Measurements from ENCODE around the gene BLOC1S1. TPM values are rescaled to one million over a fixed set of nuclear protein-coding genes. Genes with fewer than 3 reads are reported as not detected.

Gene BLOC1S1
- total RNA-seq, 1 experiment from 2014 or later: 76.0 TPM

DNA sequence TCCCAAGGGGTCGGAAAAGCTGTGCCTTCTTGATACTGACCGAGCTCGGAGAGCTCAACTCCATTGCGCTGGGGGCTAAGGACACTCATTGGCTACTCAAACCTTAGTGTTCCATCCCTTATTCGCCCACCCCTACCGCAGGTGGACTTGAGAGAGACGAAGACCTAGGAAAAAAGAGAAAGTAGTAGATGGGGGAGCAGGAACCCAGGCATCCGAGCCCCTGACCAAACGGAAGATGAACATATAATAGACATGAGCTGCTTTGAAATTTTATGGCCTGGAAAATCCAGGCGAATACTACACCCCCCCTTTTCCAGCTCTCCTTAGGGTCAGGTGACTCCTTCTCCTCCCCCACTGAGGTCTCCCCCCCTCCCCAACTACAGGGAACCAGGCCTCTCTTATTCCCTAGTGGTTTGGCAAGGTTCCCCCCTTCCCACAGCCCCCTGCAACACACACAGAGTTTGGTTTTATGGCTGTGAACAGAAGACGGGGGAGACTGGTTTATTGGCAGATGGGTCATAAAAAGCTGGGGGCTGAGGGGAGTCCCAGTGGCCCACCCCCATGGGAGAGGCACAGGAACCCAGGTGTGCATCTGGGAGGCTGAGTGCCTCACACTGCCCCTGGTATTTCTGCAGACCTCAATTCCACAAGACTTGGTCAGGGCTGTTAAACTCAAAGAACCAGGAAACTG is 28.6 kb downstream of the BLOC1S1 start:
- Histone ChIP-seq H3K27ac (ENCODE audit: low read depth, low read length, poor library complexity, severe bottlenecking) (peak overlapping the region; percentile 80), H3K4me1 (ENCODE audit: insufficient read depth, low read length, poor library complexity, severe bottlenecking) (peaks cover 9% of the 10 kb centered on the region), H3K4me3 (ENCODE audit: low read depth, low read length, poor library complexity, severe bottlenecking) (peak overlapping the region; percentile 70), H3K27me3 (replicated peaks; ENCODE audit: insufficient read depth, low read depth, low read length, poor library complexity) (no peaks in the 10 kb centered on the region), H3K36me3 (ENCODE audit: insufficient read depth, low read length, poor library complexity, severe bottlenecking) (peaks cover 22% of the 10 kb centered on the region), H3K9me3 (ENCODE audit: low read depth, low read length, poor library complexity, severe bottlenecking) (no peaks in the 10 kb centered on the region)
- DNase-seq (ENCODE audit: low spot score): no peak
- intact Hi-C loops (cut with micrococcal nuclease; ENCODE audit: unreplicated experiment): no loop called here
- CTCF ChIA-PET: no interaction called here
- POLR2A ChIA-PET (ENCODE audit: low non-redundant PET): interaction anchor here (0.6 kb wide), 1 partner anchor 45 kb away, joined by 3 read pairs; no protein-coding TSS in a partner anchor
- BruUV-seq (replicated peaks): no TSS peak
- TF ChIP-seq EZH2 (IDR thresholded peaks at IDR 0.05; ENCODE audit: borderline replicate concordance, low read depth, low read length, poor library complexity, severe bottlenecking): no peak
- TF ChIP-seq, protein P1, sequence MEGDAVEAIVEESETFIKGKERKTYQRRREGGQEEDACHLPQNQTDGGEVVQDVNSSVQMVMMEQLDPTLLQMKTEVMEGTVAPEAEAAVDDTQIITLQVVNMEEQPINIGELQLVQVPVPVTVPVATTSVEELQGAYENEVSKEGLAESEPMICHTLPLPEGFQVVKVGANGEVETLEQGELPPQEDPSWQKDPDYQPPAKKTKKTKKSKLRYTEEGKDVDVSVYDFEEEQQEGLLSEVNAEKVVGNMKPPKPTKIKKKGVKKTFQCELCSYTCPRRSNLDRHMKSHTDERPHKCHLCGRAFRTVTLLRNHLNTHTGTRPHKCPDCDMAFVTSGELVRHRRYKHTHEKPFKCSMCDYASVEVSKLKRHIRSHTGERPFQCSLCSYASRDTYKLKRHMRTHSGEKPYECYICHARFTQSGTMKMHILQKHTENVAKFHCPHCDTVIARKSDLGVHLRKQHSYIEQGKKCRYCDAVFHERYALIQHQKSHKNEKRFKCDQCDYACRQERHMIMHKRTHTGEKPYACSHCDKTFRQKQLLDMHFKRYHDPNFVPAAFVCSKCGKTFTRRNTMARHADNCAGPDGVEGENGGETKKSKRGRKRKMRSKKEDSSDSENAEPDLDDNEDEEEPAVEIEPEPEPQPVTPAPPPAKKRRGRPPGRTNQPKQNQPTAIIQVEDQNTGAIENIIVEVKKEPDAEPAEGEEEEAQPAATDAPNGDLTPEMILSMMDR (conservative IDR thresholded peaks at IDR 0.05; ENCODE audit: low read depth, low read length): no peak

DNA sequence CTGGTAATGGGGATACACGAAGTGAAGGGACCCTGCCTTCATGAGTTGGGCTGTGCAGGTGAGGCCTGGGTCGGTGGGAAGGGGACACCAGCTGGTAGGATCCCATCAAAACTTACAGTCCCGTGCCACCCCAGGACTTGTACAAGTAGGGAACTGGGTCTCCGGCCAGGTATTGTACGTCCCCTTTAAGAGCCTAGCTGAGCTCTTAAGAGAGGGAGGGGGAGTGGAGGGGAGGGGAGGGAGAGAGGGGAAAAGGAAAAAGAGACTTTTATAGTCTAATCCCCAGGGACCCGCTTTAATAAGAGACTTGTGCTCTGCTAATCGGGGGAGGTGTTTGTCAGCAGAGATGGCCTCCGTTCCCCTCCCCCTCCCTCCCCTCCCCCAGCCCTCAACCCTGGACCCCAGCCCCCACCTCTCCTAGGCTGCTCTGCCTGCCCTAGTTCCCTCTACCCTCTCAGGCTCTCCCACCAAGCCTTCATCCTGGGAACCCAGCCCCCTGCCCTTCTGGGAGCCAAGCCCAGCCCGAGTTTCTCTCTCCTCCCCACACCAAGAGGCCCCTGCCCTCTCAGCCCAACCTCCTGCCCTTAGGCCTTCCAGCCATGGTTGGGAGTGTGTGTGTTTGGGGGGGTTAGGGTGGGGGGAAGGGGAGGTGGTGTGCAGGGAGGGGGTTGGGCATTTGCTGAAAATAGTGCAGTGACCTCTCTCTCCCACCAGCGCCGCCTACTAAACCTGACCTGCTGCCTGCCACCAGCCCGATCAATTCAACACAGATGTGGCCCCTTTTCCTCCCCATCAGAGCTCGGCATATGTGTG is 29.7 kb downstream of the BLOC1S1 start:
- Histone ChIP-seq H3K27ac (ENCODE audit: low read depth, low read length, poor library complexity, severe bottlenecking) (peak overlapping the region; percentile 80), H3K4me3 (ENCODE audit: low read depth, low read length, poor library complexity, severe bottlenecking) (peak overlapping the region; percentile 70), H3K27me3 (replicated peaks; ENCODE audit: insufficient read depth, low read depth, low read length, poor library complexity) (no peaks in the 10 kb centered on the region), H3K36me3 (ENCODE audit: insufficient read depth, low read length, poor library complexity, severe bottlenecking) (peaks cover 33% of the 10 kb centered on the region), H3K4me1 (ENCODE audit: insufficient read depth, low read length, poor library complexity, severe bottlenecking) (peaks cover 9% of the 10 kb centered on the region), H3K9me3 (ENCODE audit: low read depth, low read length, poor library complexity, severe bottlenecking) (no peaks in the 10 kb centered on the region)
- peak; percentile 97 for DNase-seq (ENCODE audit: low spot score)
- intact Hi-C loops (cut with micrococcal nuclease; ENCODE audit: unreplicated experiment): no loop called here
- ChIA-PET CTCF (interaction anchor here (0.6 to 0.8 kb wide), 4 partner anchors 227 to 1545 kb away, joined by 3 to 12 read pairs (median 6); no protein-coding TSS in a partner anchor), POLR2A (ENCODE audit: low non-redundant PET) (interaction anchor here (0.6 kb wide), 1 partner anchor 1479 kb away, joined by 12 read pairs; no protein-coding TSS in a partner anchor)
- BruUV-seq (replicated peaks): no TSS peak
- TF ChIP-seq, protein P1 (conservative IDR thresholded peaks at IDR 0.05; ENCODE audit: low read depth, low read length): no peak
- TF ChIP-seq EZH2 (IDR thresholded peaks at IDR 0.05; ENCODE audit: borderline replicate concordance, low read depth, low read length, poor library complexity, severe bottlenecking): no peak

DNA sequence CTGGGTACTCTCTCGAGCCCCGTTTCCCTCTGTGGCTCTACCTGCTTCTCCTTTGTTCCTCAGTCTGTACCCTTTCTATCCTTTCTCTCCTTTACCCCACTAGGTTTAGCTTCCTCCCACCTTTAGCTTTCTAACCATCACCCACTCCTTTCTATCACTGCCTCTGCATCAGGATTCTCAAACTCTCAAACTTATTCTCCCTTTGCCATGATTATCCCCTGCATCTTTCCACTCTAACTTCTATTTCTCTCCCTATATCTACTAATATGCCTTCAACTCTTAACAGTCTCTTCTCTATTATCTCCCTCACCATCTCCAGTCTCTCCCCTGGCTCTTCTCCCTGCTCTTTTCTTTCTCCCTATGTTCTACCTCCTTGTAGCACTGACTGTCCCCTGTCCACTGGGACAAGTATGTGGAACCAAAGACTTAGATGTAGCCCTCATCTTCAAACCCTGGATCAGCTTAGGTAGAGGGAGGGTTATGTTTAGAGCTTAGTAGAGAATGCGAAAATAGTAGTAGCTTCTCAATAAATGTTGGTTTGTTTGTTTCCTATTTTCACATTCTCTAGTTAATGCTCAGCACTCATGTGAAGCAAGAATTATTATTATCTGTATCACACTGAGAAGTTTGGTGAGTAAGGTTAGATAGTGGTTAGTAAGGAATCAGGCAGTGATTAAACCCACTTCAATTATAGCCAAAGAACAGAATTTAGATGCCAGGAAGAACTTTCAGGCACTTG is 30.5 kb downstream of the BLOC1S1 start:
- no peaks in the 10 kb centered on the region for H3K9me3 ChIP-seq (ENCODE audit: low read depth, low read length, poor library complexity, severe bottlenecking)
- H3K27ac ChIP-seq (ENCODE audit: low read depth, low read length, poor library complexity, severe bottlenecking): peak overlapping the region; percentile 27
- no TSS peak for BruUV-seq (replicated peaks)
- no peaks in the 10 kb centered on the region for H3K27me3 ChIP-seq (replicated peaks; ENCODE audit: insufficient read depth, low read depth, low read length, poor library complexity)
- no peak for DNase-seq (ENCODE audit: low spot score)
- CTCF ChIA-PET: no interaction called here
- H3K4me3 ChIP-seq (ENCODE audit: low read depth, low read length, poor library complexity, severe bottlenecking): peak overlapping the region; percentile 70
- POLR2A ChIA-PET (ENCODE audit: low non-redundant PET): interaction anchor here (0.5 kb wide), 1 partner anchor 691 kb away, joined by 4 read pairs; no protein-coding TSS in a partner anchor
- intact Hi-C loops (cut with micrococcal nuclease; ENCODE audit: unreplicated experiment): no loop called here
- H3K36me3 ChIP-seq (ENCODE audit: insufficient read depth, low read length, poor library complexity, severe bottlenecking): peaks cover 41% of the 10 kb centered on the region
- TF ChIP-seq, protein P1 (conservative IDR thresholded peaks at IDR 0.05; ENCODE audit: low read depth, low read length): no peak
- no peak for TF ChIP-seq EZH2 (IDR thresholded peaks at IDR 0.05; ENCODE audit: borderline replicate concordance, low read depth, low read length, poor library complexity, severe bottlenecking)
- H3K4me1 ChIP-seq (ENCODE audit: insufficient read depth, low read length, poor library complexity, severe bottlenecking): peaks cover 9% of the 10 kb centered on the region

All from A673 (cell line).